LNCAP (cell line): Measurements from ENCODE around the gene EPS8L3.

ENCODE experiments used
- CTCF ChIP-seq: fragments of 450-650 bp; IDR thresholded peaks from 2 replicates; pipeline ENCODE4 v1.5.1; 2017; ENCODE audit warnings: mild to moderate bottlenecking

EPS8L3 gene

GRCh38 chr1:109799445-109799844 lies 35.7 kb upstream of the EPS8L3 start:
- no peak for TF ChIP-seq CTCF

GRCh38 chr1:109796484-109797302 lies 33.0 kb upstream of the EPS8L3 start:
- no peak for TF ChIP-seq CTCF

GRCh38 chr1:109794319-109795132 lies 30.8 kb upstream of the EPS8L3 start:
- TF ChIP-seq CTCF, result no peak

GRCh38 chr1:109793486-109794318 lies 30.0 kb upstream of the EPS8L3 start:
- TF ChIP-seq CTCF, result no peak

GRCh38 chr1:109793089-109793485 lies 29.4 kb upstream of the EPS8L3 start:
- TF ChIP-seq CTCF, result no peak

DNA sequence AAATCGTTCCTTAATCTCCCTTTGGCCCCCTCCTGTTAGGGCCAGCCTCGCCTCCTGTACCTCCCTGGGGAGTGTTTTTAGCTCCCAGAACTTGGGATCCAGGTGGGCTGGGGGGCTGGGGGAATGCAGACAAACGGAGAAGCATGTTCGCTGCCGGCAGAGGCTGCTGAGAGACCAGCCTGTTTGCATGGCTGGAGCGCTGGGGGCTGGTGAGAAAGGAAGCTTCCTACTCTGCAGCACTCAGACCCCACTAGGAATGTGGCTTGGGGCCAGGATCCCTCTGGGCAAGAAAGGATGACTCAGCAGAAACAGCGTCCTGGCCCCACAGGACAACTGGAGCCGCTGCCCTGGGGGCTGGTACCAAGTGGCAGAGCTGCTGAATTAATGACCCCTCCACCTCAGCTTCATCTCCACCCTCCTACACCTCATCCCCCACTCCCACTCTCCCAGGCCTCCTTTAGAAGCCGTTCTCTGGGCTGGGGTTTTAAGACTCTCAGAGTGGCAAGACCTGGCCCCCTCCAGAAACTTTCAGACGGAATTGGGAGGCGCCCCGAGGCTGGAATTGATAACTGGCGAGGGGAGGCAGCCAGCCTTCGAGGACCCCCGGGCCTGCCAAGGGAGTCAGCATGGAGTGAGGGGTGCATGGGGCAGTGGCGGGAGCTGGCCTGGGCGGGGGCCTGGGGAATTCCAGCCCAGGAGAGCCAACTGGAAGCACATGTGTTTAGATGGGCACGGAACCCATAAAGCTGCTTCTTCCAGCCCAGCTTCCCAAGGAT lies 28.5 kb upstream of the EPS8L3 start:
- TF ChIP-seq CTCF, result no peak
